GM12878 (cell line): ENCODE data around the gene MR1.

Source experiments
- CBFB ChIP-seq: IDR thresholded peaks from 2 replicates; pipeline ENCODE4 v1.6.1; 2016; ENCODE audit warnings: antibody characterized with exemption, low read depth
- CTCF ChIP-seq, 3 experiments: IDR thresholded peaks in 2 of 3; conservative IDR thresholded peaks in 1 of 3; 2 replicates each; pipeline ENCODE4 v1.5.1; 2011; ENCODE audit warnings: low read depth in 3 of 3, low read length in 3 of 3, mild to moderate bottlenecking in 3 of 3, control low read depth in 2 of 3, moderate library complexity in 2 of 3, inconsistent platforms in 1 of 3, mixed read lengths in 1 of 3; ENCODE audit not compliant: control insufficient read depth in 2 of 3, insufficient read depth in 1 of 3; ENCODE audit errors: extremely low read depth in 1 of 3
- ETV6 ChIP-seq, 2 experiments: fragments of 450-650 bp in 1 of 2; IDR thresholded peaks in 1 of 2; conservative IDR thresholded peaks in 1 of 2; 2 replicates each; pipeline ENCODE4 v1.6.1; 2014; ENCODE audit warnings: antibody characterized with exemption in 1 of 2, borderline replicate concordance in 1 of 2, low read depth in 1 of 2, mild to moderate bottlenecking in 1 of 2, moderate library complexity in 1 of 2
- EZH2 ChIP-seq: IDR thresholded peaks from 2 replicates; pipeline ENCODE4 v1.6.1; 2012; ENCODE audit warnings: low read depth, mild to moderate bottlenecking, control low read depth, inconsistent platforms, low read length, borderline replicate concordance; ENCODE audit not compliant: control insufficient read depth
- POLR2A ChIP-seq: IDR thresholded peaks from 2 replicates; pipeline ENCODE4 v1.6.1; 2011; ENCODE audit warnings: low read depth, mild to moderate bottlenecking, low read length
- SUPT20H ChIP-seq: IDR thresholded peaks from 2 replicates; pipeline ENCODE4 v1.6.1; 2011; ENCODE audit warnings: low read depth, mild to moderate bottlenecking, low read length, moderate library complexity, borderline replicate concordance; ENCODE audit not compliant: control insufficient read depth
- TF ChIP-seq, protein P1 (sequence below): IDR thresholded peaks from 2 replicates; pipeline ENCODE4 v1.6.1; 2012; ENCODE audit warnings: low read depth, low read length, improper control_type of control experiment
- TF ChIP-seq, protein P2 (sequence below): fragments of 450-650 bp; IDR thresholded peaks from 2 replicates; pipeline ENCODE4 v1.6.1; 2018; ENCODE audit warnings: borderline replicate concordance, mild to moderate bottlenecking; ENCODE audit not compliant: partially characterized antibody

GRCh38 chr1:181086926-181087325, 53.1 kb downstream of the MR1 start:
- TF ChIP-seq EZH2 (no peak), POLR2A (no peak), CBFB (no peak), CTCF (IDR thresholded peaks at IDR 0.05 in 2 of 3, conservative IDR thresholded peaks at IDR 0.05 in 1 of 3; ENCODE audit: control insufficient read depth in 2 of 3, extremely low read depth in 1 of 3, insufficient read depth in 1 of 3, low read depth in 3 of 3, low read length in 3 of 3) (no peak), SUPT20H (no peak), ETV6 (conservative IDR thresholded peaks at IDR 0.05 in 1 of 2, IDR thresholded peaks at IDR 0.05 in 1 of 2; ENCODE audit: borderline replicate concordance in 1 of 2, low read depth in 1 of 2) (no peak)
- TF ChIP-seq, protein P1, sequence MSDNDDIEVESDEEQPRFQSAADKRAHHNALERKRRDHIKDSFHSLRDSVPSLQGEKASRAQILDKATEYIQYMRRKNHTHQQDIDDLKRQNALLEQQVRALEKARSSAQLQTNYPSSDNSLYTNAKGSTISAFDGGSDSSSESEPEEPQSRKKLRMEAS, result no peak
- TF ChIP-seq, protein P2, sequence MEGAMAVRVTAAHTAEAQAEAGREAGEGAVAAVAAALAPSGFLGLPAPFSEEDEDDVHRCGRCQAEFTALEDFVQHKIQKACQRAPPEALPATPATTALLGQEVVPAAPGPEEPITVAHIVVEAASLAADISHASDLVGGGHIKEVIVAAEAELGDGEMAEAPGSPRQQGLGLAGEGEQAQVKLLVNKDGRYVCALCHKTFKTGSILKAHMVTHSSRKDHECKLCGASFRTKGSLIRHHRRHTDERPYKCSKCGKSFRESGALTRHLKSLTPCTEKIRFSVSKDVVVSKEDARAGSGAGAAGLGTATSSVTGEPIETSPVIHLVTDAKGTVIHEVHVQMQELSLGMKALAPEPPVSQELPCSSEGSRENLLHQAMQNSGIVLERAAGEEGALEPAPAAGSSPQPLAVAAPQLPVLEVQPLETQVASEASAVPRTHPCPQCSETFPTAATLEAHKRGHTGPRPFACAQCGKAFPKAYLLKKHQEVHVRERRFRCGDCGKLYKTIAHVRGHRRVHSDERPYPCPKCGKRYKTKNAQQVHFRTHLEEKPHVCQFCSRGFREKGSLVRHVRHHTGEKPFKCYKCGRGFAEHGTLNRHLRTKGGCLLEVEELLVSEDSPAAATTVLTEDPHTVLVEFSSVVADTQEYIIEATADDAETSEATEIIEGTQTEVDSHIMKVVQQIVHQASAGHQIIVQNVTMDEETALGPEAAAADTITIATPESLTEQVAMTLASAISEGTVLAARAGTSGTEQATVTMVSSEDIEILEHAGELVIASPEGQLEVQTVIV, result no peak
